Measurements from ENCODE around the gene VAMP5. TPM values are rescaled to one million over a fixed set of nuclear protein-coding genes. Genes with fewer than 3 reads are reported as not detected.
"Not testable (repeated sequence)": the region's sequence is repeated elsewhere in the genome, so short reads cannot be mapped to it uniquely, and the experiment has no call there.

VAMP5 gene
- total RNA-seq, 1 donor from 2014 or later = 31.7 TPM

DNA sequence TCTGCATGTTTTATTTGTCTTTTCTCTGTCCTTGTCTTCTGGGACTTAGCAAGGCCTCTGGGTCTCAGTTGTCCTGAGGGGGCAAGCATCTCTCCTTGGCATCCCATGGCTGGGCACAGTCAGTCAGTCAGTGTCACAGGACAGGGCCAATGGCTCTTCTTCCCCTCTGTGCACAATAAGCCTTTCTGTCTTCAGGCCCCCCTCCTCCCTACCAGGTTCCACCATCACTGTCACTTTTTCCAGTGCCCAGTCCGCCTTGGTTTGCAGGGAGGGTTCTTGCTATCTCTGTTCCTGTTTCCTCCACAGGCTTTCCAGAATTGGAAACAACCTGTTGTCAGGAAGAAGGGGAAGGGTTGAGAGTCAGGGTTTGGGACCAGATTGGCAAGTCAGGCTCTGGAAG, 1.7 kb upstream of the VAMP5 start:
- DNase-seq (ENCODE audit: low spot score) (no peak), ATAC-seq (no peak)

DNA sequence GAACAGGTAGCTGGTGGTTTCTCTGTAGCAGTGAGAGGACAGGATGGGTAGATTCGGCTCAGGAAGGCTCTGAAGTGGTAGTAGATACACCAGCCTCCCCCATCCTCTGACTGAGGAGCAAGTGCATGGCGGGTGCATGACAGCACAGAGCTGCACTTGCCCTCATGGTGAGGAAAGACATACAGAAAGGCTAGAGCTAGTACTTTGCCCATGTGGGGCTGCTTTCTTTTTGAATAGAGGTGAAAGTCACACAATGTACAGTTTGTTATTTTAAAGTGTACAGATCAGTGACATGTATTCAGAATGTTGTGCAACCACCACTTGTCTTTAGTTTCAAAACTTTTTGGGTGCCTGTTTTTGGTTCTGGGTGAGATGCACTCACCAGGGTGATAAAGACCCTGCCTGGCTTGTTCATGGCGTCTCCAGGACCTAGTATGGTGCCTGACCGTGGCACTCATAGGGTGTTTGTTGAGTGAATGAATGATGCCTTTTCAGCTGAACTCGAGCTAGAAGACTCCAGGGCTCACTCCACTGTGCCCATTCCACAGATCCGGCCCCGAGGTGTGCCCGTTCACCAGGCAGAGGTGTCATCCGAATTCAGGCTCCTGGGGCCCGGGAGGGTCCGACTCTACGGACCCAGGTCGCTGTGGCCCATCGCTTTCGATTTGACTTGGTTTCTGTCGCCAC, 421 bp upstream of the VAMP5 start:
- DNase-seq (ENCODE audit: low spot score) (no peak), ATAC-seq (peak; percentile 10)

DNA sequence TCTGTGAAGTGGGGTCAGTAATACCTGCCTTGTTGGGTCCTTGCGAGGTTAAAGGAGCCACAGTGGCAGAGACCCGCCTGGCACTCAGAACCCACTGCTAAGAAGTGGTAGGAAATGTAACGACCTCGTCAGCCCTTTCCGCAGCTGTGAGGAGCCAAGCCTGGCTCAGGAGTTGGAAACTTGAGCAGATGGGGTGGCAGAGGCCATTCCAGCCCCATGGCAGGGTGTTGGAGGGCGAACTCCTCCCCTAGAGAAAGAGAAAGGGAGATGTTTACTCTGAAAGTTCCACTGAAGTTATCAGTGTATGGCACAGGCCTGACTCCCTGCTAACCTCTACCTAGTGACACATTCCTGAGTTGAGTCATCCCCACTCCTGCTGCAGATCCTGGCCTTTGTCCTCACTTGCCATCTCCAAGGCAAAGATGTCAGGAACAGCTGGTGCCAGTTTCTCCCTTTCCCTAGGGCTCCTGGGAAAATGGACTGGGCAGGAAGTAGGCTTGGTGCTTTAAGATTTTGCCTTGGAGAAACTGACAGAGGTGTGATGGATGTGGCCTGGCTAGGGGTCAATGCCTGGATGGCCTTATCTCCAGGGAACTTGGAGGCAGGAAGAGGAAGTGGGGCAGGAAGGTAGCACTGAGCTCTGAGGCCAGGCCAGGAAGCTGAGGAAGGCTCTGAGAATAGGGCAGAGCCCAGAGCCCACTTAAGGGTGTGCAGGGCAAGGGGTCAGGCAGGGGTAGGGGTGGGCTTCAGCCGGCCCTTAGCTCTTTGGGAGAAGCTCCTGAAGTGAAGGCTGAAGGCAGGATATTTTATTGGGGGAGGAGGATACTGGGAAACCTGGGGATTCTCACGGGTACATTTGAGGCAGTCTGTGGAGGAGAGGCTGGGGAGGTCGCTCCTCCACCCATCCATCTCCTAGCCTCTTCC, 888 bp downstream of the VAMP5 start:
- peak; percentile 63 for DNase-seq (ENCODE audit: low spot score)

DNA sequence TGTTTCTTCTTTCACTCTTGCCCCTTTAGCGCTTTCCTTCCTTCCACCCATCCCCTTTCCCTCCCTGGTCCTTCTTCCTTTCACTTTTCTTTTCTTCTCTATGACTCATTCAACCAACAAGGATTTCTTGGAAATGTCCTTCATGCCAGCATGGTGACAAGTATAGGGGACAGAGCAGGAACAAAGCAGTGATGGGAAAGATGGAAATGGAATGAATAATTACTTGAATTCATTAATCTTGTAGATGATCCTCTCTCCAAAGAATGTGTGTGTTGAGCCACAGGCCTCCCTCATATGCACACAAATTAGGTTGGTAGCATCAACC, 1.5 kb downstream of the VAMP5 start:
- no peak for DNase-seq (ENCODE audit: low spot score)
- no peak for ATAC-seq

More for the DNA sequence above, 888 bp downstream of the VAMP5 start:
- ATAC-seq = peak; percentile 75

DNA sequence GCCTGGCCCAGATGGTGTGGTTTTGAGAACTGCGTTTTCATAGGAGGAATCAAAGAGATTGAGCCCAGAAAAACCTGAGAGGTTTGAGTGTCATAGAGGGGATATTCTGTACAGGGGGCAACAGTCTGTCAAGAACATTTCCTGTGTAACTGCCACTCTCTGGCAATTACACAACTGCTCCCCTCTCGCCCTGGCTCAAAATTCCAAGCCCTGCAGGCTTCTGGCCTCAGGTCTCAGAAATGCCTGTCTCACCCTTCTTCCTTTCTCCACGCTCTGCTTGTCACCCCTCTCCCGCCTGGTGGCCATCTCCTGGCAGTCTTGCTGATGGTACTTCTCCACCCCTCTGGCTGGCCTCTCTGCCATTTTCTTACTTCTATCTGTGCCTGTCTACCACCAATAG, 4.0 kb downstream of the VAMP5 start:
- no peak for ATAC-seq
- no peak for DNase-seq (ENCODE audit: low spot score)

DNA sequence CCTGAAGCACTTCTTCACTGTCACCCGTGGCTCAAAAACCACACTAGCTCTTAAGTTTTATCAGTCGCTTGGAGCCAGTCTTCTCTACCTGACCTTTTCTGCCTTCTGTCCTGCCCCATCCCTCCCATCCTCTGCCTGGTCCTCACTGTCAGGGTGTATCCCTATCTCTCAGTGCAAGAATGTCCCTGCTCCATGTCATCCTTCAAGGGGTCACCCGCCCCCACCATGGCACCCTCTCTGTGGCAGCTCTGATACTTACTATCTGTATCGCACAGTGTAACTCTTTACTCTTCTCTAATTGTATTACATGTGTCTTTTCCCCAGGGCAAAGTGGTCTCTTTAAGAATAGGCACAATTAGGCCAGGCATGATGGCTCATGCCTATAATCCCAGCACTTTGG, 4.4 kb downstream of the VAMP5 start:
- ATAC-seq = no peak

DNA sequence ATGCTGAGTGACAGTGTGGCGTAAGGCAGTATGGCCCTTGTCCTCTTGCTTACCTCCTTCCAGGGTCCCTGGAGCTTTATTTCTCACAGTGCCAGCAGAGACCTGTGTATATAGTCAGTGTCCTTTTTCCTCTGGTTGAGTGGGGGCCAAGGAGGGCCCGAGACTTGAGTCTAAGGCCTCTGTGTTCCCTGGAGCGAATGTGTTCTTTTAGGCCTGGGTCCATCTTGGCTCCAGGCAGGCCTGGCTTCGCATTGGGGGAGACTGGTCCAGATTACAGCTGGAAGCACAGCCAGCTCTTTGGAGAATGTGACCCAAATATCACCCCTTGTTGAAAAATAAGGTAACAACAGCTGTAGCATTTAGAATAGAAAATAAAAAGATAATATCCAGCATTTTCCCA, 5.0 kb downstream of the VAMP5 start:
- ATAC-seq (no peak), DNase-seq (ENCODE audit: low spot score) (no peak)

More for the DNA sequence above, 4.4 kb downstream of the VAMP5 start:
- no peak for DNase-seq (ENCODE audit: low spot score)

DNA sequence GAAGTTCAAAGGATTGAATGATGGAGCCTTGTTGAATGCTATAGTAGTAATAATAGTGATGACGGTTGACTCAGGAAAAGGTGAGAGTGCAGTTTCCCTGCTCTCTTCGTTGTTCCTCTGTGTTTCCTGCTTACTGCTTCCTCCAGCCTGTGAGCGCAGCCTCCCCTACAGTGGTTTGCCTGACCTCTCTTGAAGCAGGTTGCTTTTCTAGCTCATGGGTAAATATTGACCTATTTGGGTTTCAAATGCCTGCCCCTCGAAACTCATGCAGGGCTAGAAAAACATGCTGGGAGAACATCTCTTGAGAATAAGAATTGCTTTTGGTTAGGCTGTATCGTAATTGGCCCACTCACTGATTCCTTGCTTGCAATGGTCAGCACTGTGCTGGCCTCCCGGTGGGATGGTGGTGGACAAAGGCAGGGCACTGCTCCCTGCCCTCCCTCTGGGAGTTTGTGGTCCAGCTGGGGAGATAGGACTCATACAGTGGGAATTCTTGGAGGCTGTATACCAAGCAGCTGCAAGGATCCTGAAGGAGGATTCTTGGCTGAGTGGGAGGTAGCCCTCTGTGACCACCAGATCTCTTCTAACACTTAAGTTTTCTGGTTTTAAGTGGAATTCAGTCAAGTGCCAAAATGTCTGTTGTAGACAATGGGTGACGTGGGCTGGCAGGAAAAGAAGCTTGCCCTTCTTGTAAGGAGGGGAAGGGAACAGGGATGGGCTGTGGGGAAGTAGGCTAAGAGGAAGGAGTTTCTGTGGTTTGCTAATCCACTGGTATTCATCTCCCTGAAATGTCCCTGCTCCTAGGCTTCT, 6.0 kb downstream of the VAMP5 start:
- ATAC-seq = peak; percentile 46
- DNase-seq (ENCODE audit: low spot score) = no peak

DNA sequence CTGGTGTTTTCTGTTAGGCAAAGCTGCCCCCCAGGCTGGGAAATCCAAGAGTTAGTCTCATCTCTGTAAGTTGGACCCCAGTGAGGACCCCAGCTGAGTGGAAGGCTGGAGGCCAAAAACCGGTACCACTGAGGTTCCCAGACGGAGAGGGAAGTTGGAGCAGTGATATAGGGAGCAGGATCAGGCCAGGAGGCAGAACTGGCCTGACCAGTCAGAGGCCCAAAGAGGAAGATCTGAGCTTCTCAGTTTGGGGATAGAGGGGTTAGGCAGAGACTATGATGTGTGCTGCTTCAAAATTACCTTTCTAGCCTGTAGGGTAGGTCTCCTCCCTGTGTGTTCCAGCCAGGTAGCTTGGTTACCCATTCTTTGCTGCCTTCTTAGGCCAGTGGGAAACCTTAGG, 6.7 kb downstream of the VAMP5 start:
- ATAC-seq = no peak

DNA sequence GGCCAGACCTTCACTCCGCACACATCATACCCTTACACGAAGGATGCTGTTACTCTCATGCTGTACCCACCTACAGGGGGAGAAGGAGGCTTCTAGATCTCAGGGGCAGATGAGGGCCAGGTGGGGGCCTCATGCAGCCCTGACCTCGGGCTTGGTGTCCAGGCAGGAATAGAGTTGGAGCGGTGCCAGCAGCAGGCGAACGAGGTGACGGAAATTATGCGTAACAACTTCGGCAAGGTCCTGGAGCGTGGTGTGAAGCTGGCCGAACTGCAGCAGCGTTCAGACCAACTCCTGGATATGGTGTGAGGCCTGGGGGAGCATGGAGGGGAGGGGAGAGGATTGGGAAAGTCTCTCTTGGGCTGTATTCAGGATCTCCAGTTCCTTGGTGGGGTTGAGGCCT, 7.3 kb downstream of the VAMP5 start:
- DNase-seq (ENCODE audit: low spot score) = no peak

More for the DNA sequence above, 6.7 kb downstream of the VAMP5 start:
- no peak for DNase-seq (ENCODE audit: low spot score)

DNA sequence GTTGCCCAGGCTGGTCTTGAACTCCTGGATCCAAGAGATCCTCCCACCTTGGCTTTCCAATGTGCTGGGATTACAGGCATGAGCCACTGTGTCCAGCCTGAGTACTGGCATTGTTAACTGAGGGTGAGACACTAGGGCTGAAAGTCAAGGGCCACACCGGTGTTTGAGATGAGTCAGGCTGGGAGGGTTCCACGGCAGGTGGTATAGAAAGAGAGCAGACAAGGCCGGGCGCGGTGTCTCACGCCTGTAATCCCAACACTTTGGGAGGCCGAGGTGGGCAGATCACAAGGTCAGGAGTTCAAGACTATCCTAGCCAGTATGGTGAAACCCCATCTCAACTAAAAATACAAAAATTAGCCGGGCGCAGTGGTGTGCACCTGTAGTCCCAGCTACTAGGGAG, 8.1 kb downstream of the VAMP5 start:
- DNase-seq (ENCODE audit: low spot score); ATAC-seq: not testable (repeated sequence)

More for the DNA sequence above, 7.3 kb downstream of the VAMP5 start:
- no peak for ATAC-seq

DNA sequence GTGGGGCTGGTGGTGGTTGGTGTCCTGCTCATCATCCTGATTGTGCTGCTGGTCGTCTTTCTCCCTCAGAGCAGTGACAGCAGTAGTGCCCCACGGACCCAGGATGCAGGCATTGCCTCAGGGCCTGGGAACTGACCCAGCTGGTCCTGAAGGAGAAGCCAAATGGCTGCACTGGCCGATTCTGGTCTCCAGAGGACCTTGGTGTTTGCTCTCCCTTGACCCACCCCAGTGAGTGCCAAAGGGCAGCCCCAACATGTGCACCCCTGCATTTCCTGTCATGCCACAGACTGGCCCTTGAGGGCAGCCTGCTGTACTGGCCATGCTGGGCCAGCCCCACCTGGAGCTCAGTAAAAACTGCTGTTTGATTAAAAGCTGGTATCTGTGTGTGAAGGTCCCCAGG, 8.8 kb downstream of the VAMP5 start:
- DNase-seq (ENCODE audit: low spot score) (no peak), ATAC-seq (no peak)

DNA sequence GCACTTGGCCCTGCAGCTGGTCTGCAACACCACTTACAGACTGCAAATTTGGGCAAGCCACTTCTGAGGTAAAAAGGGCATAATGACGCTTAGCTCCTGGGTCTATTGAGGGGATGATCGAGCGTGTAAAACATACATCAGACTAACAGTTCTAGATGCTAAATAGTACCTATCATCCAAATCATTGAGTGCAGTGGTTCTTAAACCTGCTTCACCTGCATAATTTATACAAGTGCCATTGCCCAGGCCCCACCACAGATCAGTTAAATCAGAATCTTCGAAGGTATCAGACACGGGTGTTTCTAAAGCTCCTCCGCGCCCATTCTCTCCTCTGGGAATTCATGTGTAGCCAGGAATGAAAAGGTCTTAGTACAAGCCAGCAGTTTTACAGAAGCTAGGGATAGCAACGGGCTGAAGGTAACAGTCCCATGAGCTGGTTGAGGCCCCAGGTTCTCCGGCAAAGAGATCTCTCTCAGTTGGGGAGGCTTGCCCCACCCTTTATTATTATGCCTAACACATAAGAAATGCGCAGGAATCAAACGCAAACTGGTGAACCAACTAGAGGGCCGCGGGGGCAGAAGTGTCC, 10.6 kb downstream of the VAMP5 start:
- ATAC-seq (peak; percentile 8), DNase-seq (ENCODE audit: low spot score) (no peak)

DNA sequence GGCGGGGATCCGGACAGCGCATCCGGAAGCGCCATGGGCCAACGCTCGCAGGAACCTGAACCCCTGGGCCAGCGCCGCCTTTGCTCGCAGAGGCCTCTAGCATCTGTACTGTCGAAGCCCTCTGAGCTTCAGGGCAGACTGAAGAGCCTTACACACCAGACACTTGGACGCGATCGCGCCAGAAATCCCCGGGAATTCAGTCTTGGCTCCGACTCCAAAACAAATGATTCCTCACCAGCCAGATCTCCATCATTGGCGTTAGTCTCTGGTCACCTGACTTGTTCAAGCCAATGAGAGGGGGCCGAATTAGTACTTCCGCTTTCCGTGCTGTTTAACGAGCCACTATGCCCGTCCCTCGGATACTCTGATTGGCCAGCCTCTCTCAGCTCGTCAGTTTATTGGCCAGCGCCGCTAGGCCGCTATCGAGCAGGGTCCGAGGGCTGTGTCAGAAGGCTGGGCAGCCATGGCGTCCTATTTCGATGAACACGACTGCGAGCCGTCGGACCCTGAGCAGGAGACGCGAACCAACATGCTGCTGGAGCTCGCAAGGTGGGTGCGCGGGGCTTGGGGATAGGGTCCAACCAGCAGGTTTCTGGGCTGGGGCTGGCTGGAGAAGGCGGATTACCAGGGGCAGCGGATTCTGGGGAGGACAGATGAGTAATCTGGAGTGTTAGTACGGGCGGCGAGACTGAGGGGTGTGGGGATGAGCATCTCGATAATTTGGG, 11.2 kb downstream of the VAMP5 start, which contains the start of gene RNF181:
RNF181 (plus strand) TSS at position 445 of the 725 bp plus-strand sequence; CDS start at position 464, 19 bp downstream.
- DNase-seq (ENCODE audit: low spot score) = peak; percentile 97
- peak; percentile 92 for ATAC-seq

DNA sequence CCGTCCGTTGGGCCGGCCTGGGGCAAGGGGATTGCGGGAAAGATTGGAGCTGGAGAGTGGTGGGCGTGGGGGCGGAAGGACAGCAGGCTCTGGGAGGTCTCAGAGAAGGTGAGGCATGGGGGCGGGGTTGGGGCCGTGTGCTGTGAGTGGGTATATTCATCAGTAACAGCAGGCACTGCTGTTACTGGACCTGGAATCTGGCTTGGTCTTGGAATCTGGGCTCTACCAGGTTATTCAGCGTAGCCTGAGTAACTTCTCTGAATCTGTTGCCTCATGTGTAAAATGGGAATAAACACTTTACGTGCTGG, 11.7 kb downstream of the VAMP5 start:
- no peak for DNase-seq (ENCODE audit: low spot score)
- ATAC-seq = peak; percentile 0

DNA sequence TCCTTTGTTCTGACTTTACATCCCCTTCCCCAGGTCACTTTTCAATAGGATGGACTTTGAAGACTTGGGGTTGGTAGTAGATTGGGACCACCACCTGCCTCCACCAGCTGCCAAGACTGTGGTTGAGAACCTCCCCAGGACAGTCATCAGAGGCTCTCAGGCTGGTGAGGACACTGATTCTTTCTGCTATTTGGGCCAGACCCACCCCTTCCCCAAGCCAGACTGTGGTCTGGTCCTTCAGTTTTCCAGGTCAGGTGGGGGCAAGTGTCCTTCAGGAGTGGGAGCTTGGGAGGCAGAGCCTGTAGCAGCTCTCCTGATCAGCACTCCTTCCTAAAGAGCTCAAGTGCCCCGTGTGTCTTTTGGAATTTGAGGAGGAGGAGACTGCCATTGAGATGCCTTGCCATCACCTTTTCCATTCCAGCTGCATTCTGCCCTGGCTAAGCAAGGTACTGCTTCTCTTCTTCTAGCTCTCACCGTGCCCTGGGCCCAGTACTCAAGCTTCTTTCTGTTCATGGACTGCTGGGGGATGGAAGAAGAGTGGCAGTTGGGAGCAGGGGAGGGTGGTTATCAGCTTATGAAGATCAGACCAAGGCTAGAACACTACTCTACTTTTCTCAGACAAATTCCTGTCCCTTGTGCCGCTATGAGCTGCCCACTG, 12.4 kb downstream of the VAMP5 start:
- no peak for ATAC-seq
- DNase-seq (ENCODE audit: low spot score) = no peak

DNA sequence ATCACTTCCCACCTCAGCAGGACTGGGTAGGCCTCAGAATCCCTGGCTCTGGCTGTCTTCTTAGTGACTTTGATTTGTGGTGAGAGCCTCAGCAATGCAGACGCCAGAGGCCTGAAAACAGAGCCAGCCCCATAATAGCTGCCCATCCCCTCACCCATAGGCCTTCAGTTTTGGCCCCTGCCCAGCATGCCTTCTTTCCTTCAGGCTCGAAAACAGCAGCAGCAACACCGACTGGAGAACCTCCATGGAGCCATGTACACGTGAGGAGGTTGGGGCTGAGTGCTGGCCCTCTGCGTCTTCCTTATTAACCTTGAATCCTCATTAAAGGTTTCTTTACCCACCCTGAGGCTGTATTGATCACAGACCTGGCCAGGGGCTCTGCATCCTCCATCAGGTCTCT, 13.0 kb downstream of the VAMP5 start:
- DNase-seq (ENCODE audit: low spot score) = no peak
- ATAC-seq = no peak

DNA sequence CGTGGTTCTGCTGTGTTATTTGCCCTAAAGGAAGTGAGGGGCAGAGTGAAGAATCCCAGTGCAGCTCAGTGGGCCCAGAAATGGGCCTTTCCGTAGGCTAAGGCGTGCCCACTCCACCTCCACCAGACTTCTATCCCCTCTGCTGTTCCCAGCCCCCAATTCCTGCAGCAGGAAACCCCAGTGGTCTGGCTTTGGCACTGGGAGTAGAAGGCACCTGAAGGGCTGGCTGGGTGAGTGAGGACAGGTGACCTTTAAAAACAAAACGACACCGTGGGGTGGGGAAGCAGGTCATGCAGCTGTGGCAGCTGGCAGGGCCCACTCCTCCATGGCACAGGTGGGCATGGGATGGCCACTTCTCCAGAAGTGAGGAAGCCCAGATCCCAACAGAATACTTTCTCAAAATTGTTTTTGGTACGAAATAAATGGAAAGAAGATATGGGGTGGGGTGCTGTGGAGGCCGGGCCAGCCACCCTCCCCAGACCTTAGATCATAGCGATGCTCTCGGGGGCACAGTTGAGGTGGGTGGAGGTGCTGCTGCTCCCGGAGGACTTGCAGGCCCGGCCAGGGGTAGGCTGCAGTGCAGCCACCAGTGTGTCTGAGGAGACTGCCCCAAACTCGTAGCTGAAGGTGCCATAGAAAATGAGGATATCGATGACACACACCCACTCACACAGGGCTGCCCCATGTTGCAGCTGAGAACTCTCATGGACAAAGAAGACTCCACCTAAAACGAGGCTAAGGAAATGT, 14.5 kb downstream of the VAMP5 start:
- no peak for ATAC-seq
- DNase-seq (ENCODE audit: low spot score) = no peak

Data from left lobe of liver (tissue), 2 donors.